GM23338 (cell line): ENCODE results near the gene RPL7L1.
A peak's percentile ranks its signal among the peaks of the same experiment; 100 is the strongest.

Experiments
- EZH2 ChIP-seq: fragments of 200-600 bp; sonication (generic); IDR thresholded peaks from one replicate; pipeline ENCODE4 v1.8.0; 2017; ENCODE audit warnings: antibody characterized with exemption, mild to moderate bottlenecking, low read depth; ENCODE audit not compliant: unreplicated experiment
- POLR2AphosphoS5 ChIP-seq: IDR thresholded peaks from 2 replicates; pipeline ENCODE4 v1.6.1; 2016; ENCODE audit warnings: antibody characterized with exemption, low read depth
- TF ChIP-seq, protein P1 (sequence below), 2 experiments: fragments of 200-600 bp in 1 of 2; sonication (generic) in 1 of 2; conservative IDR thresholded peaks; 2 replicates each; pipeline versions ENCODE4 v1.5.1 to v1.6.1; 2016 to 2017; ENCODE audit warnings: antibody characterized with exemption in 2 of 2, low read depth in 2 of 2, mild to moderate bottlenecking in 2 of 2, moderate library complexity in 1 of 2

DNA sequence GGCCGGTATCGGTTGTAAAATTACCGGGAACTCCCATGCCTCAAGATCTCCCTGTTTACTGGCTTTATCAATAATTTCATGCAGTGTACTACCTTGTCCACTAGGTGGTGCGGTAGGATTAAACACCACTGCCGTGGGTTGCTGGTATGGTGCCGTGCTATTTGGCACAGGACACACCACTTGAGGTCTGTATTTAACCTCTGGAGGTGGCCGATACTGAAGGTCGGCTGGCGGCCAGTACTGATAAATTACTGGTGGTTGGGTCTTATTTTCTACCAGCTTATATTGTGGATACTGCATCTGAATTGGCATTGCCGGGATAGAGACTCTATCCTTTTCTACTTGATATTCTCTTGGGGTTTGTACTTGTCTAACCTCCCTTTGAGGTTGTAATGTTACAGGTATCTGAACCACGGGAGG, 22.1 kb downstream of the RPL7L1 start:
- TF ChIP-seq EZH2 (no peak), POLR2AphosphoS5 (no peak)
- TF ChIP-seq, protein P1, sequence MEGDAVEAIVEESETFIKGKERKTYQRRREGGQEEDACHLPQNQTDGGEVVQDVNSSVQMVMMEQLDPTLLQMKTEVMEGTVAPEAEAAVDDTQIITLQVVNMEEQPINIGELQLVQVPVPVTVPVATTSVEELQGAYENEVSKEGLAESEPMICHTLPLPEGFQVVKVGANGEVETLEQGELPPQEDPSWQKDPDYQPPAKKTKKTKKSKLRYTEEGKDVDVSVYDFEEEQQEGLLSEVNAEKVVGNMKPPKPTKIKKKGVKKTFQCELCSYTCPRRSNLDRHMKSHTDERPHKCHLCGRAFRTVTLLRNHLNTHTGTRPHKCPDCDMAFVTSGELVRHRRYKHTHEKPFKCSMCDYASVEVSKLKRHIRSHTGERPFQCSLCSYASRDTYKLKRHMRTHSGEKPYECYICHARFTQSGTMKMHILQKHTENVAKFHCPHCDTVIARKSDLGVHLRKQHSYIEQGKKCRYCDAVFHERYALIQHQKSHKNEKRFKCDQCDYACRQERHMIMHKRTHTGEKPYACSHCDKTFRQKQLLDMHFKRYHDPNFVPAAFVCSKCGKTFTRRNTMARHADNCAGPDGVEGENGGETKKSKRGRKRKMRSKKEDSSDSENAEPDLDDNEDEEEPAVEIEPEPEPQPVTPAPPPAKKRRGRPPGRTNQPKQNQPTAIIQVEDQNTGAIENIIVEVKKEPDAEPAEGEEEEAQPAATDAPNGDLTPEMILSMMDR (conservative IDR thresholded peaks at IDR 0.05; ENCODE audit: low read depth in 2 of 2): peak; percentile 89 to 99
